A673 (cell line): Measurements from ENCODE around the gene IL21R.

ENCODE experiments used
- CTCF ChIP-seq: fragments of 300-800, 200-600 bp; sonication (generic); conservative IDR thresholded peaks from 2 replicates; pipeline ENCODE4 v1.5.1; 2017; ENCODE audit warnings: low read depth, mild to moderate bottlenecking, antibody characterized with exemption, low read length, moderate library complexity, mixed read lengths
- EZH2 ChIP-seq: fragments of 200-600 bp; sonication (generic); IDR thresholded peaks from 2 replicates; pipeline ENCODE4 v1.6.1; 2017; ENCODE audit warnings: borderline replicate concordance, low read depth, mild to moderate bottlenecking, mixed read lengths, antibody characterized with exemption, low read length; ENCODE audit not compliant: poor library complexity, severe bottlenecking

DNA sequence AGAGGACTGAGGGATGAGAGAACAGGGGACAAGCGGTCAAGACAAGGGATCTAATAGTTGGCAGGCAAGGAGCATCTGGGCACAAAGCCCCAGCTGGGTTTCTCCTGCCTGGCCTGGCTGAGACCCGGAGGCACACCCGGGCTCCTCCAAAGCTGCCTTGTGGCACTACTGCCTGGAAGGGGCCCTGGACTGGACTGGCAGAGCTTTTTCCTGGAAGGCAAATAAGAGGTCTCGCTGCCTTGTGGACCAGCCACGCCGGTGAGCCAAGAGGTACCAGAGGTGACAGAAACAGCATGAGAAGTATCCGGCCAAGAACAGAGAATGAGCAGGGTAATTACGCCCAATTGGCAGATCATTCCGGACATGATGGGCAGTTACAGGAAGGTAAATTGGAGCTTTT is 83.2 kb downstream of the IL21R start:
- TF ChIP-seq CTCF, result no peak
- no peak for TF ChIP-seq EZH2
